ENCODE data around the gene PI16.

DNA sequence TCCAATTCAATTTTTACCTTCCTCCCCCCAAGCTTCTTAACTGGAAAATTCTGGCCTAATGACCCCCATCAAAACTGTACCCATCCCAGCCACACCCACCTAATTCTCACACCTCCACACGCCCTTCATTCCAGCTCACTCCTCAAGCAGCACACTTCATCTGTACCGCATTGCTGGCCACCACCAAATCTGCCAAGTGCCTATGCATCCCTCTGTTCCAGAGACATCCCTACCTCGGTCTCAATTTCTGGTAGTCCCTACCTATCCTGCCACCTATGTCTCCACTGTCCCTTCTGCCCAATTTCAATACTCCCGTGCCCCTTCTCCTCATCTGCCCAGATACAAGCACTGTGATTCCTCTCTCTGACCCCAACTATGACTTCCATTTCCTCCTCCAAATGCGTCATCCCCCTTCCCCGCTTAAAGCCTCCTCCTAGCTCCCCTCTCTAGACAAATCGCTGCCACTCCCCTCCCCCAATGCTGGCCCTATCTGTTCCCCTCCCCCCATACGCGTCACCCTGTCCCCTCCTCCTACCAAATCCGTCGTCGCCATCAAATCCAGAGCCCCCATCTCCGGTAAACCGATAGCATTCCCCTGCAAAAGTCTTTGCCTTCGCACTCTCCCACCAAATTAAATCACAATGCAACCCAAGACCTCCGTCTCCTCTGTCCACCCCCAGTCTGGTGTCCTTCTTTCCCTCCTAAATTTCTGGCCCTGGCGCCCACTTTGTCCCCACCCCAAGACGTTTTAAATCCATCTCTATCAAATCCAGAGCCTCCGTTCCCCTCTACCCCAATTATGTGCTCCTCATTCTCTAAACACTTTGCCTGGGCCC is 30.3 kb downstream of the PI16 start:
- TF ChIP-seq, protein P1, sequence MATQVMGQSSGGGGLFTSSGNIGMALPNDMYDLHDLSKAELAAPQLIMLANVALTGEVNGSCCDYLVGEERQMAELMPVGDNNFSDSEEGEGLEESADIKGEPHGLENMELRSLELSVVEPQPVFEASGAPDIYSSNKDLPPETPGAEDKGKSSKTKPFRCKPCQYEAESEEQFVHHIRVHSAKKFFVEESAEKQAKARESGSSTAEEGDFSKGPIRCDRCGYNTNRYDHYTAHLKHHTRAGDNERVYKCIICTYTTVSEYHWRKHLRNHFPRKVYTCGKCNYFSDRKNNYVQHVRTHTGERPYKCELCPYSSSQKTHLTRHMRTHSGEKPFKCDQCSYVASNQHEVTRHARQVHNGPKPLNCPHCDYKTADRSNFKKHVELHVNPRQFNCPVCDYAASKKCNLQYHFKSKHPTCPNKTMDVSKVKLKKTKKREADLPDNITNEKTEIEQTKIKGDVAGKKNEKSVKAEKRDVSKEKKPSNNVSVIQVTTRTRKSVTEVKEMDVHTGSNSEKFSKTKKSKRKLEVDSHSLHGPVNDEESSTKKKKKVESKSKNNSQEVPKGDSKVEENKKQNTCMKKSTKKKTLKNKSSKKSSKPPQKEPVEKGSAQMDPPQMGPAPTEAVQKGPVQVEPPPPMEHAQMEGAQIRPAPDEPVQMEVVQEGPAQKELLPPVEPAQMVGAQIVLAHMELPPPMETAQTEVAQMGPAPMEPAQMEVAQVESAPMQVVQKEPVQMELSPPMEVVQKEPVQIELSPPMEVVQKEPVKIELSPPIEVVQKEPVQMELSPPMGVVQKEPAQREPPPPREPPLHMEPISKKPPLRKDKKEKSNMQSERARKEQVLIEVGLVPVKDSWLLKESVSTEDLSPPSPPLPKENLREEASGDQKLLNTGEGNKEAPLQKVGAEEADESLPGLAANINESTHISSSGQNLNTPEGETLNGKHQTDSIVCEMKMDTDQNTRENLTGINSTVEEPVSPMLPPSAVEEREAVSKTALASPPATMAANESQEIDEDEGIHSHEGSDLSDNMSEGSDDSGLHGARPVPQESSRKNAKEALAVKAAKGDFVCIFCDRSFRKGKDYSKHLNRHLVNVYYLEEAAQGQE (IDR thresholded peaks at IDR 0.05; ENCODE audit: insufficient read depth in 1 of 2, low read depth in 2 of 2, low read length in 2 of 2) = no peak
- no peak for TF ChIP-seq POLR2AphosphoS5 (IDR thresholded peaks at IDR 0.05; ENCODE audit: low read depth, low read length)
- no peak for TF ChIP-seq SIN3A (IDR thresholded peaks at IDR 0.05; ENCODE audit: borderline replicate concordance, insufficient read depth, low read length)
- no peak for TF ChIP-seq TAF1 (IDR thresholded peaks at IDR 0.05; ENCODE audit: borderline replicate concordance, insufficient read depth, low read length)
- TF ChIP-seq FOXP2 (optimal IDR thresholded peaks at IDR 0.05; ENCODE audit: borderline replicate concordance, extremely low read depth, extremely low read length, insufficient read depth) = no peak
